HG02840 (cell line): Measurements from ENCODE around the gene MYT1.

Source experiments
- ATAC-seq: cut with Tn5 transposase; IDR thresholded peaks from one replicate; pipeline ENCODE4 v1.9.1; 2021; ENCODE audit warnings: mild to moderate bottlenecking, moderate library complexity, moderate number of reproducible peaks; ENCODE audit not compliant: unreplicated experiment, low FRiP score

The MYT1 gene

GRCh38 chr20:64188091-64188490 is 23.8 kb downstream of the MYT1 start:
- ATAC-seq, result no peak

GRCh38 chr20:64188682-64189529 is 24.7 kb downstream of the MYT1 start:
- no peak for ATAC-seq

GRCh38 chr20:64189530-64189966 is 25.3 kb downstream of the MYT1 start:
- ATAC-seq, result no peak

GRCh38 chr20:64189986-64190385 is 25.7 kb downstream of the MYT1 start:
- ATAC-seq, result no peak

- no peak for ATAC-seq
These were observed 26.8 kb downstream of the MYT1 start for GRCh38 chr20:64191002-64191401.

GRCh38 chr20:64192406-64192805 is 28.2 kb downstream of the MYT1 start:
- no peak for ATAC-seq

GRCh38 chr20:64193058-64193457 is 28.8 kb downstream of the MYT1 start:
- ATAC-seq, result no peak

- no peak for ATAC-seq
These were observed 30.0 kb downstream of the MYT1 start for GRCh38 chr20:64194269-64194668.

- no peak for ATAC-seq
These were observed 32.1 kb downstream of the MYT1 start for GRCh38 chr20:64196309-64196708.

GRCh38 chr20:64196847-64197306 is 32.6 kb downstream of the MYT1 start:
- no peak for ATAC-seq

GRCh38 chr20:64198347-64198746 is 34.1 kb downstream of the MYT1 start:
- no peak for ATAC-seq

GRCh38 chr20:64199395-64199794 is 35.1 kb downstream of the MYT1 start:
- ATAC-seq, result no peak

- no peak for ATAC-seq
These were observed 36.5 kb downstream of the MYT1 start for GRCh38 chr20:64200740-64201139.

GRCh38 chr20:64201653-64202052 is 37.4 kb downstream of the MYT1 start:
- no peak for ATAC-seq

- ATAC-seq, result no peak
These were observed 39.0 kb downstream of the MYT1 start for GRCh38 chr20:64203037-64203777.

GRCh38 chr20:64205611-64206026 is 41.4 kb downstream of the MYT1 start:
- ATAC-seq, result no peak

GRCh38 chr20:64206614-64207013 is 42.4 kb downstream of the MYT1 start:
- ATAC-seq, result no peak

GRCh38 chr20:64207641-64208590 is 43.7 kb downstream of the MYT1 start:
- no peak for ATAC-seq

GRCh38 chr20:64209148-64209547 is 44.9 kb downstream of the MYT1 start:
- no peak for ATAC-seq

- ATAC-seq, result no peak
These were observed 46.6 kb downstream of the MYT1 start for GRCh38 chr20:64210656-64211369.
